ENCODE measurements around the gene PLD1.
"Not testable (repeated sequence)": the region's sequence is repeated elsewhere in the genome, so short reads cannot be mapped to it uniquely, and the experiment has no call there.

PLD1 gene

GRCh38 chr3:171736556-171736955, 73.7 kb downstream of the PLD1 start:
- no peak for DNase-seq

- no peak for DNase-seq
These were observed 76.7 kb downstream of the PLD1 start for GRCh38 chr3:171733561-171733960.

DNA sequence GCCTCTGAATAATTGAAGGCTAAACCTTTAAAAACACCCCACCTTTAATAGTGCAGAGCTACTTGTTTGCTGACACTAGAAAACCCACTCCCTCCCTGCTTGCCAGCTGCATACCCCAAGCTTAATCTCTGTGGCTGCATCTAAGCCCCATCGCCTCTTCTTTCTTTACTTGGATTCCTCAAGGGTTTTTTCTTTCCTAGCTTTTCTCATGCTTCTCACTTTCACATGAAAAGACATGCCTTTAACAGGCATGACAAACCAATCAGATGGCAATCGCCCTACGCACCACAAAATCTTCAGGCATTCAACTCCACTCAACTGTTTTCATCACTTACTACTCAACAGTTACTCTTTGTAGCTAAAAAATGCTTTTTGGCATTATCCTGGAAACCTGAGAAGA, 77.5 kb downstream of the PLD1 start:
- no peak for DNase-seq

DNA sequence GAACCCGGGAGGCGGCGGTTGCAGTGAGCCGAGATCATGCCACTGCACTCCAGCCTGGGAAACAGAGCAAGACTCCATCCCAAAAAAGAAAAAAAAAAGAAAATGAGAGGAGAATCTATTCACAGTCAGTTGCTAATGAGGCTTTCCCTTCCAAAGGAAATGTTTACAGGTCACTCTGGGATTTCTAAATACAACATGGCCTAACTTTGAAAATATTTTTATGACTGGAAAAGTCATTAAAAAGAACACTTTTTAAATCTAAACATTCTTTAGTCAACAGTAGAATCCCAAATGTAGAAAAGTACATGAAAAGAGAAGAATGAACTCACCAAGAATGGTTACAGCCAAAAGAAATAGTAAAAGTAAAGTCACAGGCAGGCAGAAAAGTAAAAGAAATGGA, 78.6 kb downstream of the PLD1 start:
- no peak for DNase-seq

DNA sequence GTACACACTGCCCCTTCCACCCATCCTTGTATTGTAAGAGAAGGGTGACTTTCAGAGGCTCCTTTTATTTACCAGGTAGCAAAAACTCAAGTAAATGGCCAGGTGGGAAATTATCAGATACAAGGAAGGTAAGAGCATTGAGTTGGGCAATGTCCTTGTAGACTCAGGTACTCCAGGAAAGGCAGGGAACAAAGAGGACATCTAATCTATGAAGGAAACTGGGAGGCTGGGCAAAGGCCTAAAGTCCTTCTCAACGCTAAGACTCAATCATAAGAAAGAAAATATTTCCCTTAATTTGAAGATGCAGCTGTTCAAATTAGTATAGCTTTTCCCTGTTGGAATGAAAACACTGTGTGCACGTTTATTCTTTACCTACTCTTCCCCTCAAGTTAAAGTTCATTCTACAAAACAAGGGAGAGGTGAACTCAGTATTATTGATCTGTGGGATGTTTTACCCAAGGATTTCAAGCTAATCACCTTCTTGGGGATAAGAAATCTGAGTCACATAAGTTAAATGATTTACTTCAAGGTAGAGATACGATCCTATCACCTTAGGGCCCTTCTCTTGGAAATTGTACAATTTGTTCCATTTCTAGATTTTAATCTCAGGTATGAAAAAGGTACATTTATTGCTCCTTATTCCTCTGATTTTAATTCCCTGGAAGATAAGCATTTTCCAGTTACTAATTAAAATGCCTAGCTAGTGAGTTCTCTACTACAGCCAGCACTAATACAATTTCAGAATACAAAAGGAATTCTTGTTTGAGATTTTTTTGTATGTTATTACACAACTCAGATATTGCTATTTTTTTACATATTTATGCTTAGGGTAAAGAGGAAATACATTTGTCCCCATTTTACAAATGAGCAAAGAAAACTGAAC, 80.6 kb downstream of the PLD1 start:
- no peak for DNase-seq

GRCh38 chr3:171727288-171727687, 83.0 kb downstream of the PLD1 start:
- DNase-seq: no peak

GRCh38 chr3:171718493-171719185, 91.6 kb downstream of the PLD1 start:
- DNase-seq: no peak

DNA sequence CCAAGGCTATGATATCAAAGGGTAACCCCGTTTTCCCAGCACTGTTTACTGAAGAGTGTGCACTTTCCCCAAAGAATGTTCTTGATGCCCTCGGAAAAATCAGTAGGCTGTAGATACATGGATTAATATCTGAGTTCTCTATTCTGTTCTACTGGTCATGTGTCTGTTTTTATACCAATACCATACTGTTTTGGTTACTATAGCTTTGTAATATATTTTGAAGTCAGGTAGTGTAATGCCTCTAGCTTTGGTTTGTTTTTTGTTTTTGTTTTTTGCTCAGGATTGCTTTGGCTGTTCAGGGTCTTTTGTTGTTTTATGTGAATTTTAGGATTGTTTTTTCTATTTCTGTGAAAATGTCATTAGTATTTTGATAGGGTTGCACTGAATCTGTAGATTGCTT, 95.1 kb downstream of the PLD1 start:
- no peak for DNase-seq

- no peak for DNase-seq
These were observed 97.9 kb downstream of the PLD1 start for GRCh38 chr3:171712171-171712938.

DNA sequence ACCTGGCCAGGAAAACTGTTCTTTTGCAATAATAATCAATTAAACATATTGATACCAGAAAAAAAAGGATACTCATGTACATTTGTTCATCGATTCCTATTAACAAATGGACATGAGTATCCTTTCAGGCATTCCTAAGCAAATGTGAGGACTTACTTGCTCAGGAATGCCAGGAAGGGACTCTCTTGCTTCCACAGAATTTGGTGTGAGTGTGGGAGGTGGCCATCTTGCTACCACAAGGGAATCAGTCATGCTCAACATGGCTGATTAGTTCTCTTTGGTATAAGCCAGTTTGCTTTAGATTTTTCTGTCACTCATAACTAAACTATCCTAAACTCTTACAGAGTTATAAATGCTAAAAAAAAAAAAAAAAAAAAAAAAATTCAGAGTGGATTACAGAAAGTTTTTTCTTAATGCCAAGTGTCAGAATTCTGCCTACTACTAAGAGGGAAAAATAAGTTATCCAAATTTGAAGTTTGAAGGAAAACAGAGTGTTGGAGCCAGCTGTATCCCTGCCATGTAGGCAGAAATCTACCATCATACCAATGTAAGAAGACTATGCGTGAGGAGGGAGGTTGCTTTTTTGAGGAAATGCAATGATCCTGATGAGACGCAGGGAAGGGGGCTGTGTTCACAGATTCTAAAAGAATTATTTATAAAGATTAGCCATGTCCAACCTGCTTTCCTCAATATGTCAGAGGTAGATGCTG, 98.7 kb downstream of the PLD1 start:
- no peak for DNase-seq

GRCh38 chr3:171710359-171710758, 99.9 kb downstream of the PLD1 start:
- no peak for DNase-seq

DNA sequence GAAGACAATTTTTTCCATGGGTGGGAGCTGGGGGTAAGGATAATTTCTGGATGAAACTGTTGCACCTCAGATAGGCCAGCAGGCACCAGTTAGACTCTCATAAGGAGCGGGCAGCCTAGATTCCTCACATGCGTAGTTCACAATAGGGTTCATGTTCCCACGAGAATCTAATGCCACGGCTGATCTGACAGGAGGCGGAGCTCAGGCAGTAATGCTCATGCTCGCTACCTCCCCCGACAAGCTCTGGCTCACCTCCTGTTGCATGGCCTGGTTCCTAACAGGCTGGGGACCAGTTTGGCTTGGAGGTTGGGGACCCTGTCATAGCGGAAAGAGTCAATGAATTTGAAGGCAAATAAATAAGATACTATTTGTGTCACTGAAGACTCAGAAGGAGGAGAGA, 105.5 kb downstream of the PLD1 start:
- no peak for DNase-seq

DNA sequence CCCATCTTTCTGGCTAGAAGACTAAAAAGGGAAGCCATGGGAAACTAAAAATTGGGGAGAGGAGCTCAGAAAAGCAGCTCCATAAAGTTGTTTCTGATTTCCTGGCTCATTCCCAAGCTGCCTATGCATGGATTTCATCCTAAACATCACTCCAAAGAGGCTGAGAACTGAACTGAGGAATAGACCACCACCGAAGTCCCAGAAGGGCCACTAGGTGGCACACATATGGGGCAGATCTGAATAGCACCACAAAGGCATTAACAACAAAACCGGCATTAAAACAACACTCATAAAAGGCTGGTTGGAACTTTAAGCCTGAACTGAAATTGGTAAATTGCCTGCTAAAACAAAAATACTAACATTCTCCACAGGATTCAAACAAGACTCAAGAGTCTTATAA, 106.3 kb downstream of the PLD1 start:
- no peak for DNase-seq

- no peak for DNase-seq
These were observed 107.1 kb downstream of the PLD1 start for GRCh38 chr3:171703144-171703543.

GRCh38 chr3:171700653-171701052, 109.6 kb downstream of the PLD1 start:
- DNase-seq: no peak

DNA sequence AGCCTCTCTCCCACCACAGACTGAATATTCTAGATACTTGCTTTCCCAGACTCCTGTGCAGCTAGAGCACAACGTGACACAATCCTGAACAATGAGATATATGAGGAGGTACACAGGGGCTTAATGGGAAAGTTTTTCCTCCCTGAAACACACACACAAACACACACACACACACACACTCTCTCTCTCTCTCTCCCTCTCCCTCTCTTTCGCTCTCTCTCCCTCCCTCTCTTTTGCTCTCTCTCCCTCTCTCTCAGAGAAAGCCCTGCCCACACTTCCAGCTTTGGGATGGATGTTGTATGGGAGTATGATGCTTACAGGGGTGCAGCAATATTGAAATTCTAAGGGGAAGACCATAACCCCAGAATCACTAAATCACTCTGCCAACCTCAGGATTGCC, 110.1 kb downstream of the PLD1 start:
- no peak for DNase-seq

DNA sequence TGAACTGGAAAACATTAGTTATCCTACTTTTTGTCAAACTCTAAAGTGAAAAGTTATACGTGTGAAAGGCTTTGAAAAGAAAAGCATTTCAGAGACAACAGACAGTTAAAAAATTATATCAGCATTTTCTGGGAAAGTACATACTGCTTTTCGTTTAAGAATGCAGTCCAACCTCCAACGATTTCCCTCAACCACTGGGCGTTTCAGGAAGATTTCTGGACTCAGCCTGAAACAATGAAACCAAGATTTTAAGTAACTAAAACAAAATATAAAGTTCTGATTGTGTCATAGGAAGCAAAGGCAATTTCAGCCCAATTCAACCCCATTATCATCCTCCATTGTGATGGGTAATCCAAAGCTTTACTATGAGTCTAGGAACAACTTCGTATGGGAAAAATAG, 110.7 kb downstream of the PLD1 start:
- no peak for DNase-seq

DNA sequence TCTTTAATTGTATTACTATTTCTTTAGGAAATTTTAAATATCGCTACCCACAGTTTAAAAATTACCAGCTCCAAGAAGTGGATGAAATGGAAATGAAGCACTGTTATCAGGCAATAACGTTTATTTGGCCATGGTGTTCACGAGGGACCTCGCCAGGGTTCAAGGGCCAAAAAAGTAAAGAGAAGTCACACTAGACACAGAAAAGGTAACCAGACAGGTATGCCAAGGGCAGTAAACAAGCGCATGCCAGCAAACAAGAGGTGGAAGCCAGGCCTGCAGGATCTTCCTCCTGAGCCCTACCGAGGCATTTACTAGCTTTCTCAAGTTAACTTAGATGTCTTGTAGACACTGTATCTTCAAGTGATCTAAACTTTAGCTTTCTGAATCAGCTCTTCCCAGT, 113.5 kb downstream of the PLD1 start:
- DNase-seq: no peak

GRCh38 chr3:171695426-171695825, 114.9 kb downstream of the PLD1 start:
- no peak for DNase-seq

GRCh38 chr3:171694888-171695287, 115.4 kb downstream of the PLD1 start:
- DNase-seq: no peak

DNA sequence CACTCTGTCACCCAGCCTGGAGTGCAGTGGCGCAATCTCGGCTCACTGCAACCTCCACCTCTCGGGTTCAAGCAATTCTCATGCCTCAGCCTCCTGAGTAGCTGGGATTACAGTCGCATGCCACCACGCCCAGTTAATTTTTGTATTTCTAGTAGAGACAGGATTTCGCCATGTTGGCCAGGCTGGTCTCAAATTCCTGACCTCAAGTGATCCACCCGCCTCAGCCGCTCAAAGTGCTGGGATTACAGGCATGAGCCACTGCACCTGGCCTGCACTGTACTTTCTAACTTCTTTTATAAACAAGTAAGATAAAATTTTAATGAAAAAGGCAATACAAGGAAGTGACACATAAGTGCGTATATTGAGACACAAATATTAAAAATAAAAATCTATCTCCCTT, 117.7 kb downstream of the PLD1 start:
- DNase-seq: not testable (repeated sequence)

DNA sequence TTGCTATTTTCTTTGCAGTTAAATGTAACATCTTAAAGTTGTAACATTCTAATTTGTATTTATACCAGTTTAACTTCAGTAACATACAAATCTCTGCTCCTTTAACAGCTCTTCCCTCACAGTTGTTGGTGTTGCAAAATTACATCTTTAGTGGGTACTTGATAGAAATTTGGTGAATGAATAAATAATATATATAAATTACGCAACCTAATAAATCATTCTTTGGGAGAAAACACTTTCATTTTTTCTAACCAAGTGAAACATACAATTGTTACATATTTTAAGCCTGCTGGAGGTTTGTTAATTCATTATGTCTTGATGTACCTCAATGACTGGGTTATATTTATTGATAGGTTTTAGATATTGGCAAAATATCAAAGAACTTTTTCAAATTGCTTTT, 118.8 kb downstream of the PLD1 start:
- no peak for DNase-seq

DNA sequence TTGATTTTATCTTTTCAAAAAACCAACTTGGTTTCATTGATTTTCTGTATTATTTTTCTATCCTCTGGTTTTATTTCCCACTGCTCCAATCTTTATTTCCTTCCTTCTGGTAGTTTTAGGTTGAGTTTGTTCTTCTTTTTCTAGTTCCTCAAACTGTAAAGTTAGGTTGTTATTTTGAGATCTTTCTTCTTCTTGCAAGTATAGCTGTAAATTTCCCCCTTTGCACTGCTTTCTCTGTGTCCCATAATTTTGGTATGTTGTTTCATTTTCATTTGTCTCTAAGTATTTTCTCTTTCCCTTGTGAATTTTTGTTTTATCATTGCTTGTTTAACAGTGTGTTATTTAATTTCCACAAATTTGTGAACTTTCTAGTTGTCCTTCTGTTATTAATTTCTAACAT, 120.0 kb downstream of the PLD1 start:
- DNase-seq: no peak

Measured in NCI-H1436 treated with DMSO at 0.1 percent for 48 hours (cell line).